GM12878 (cell line): ENCODE results near the gene TM7SF2. TPM values are rescaled to one million over a fixed set of nuclear protein-coding genes. Genes with fewer than 3 reads are reported as not detected.

Source experiments
- ATAC-seq: fragments of 200-7000 bp; cut with Tn5 transposase; 3 replicates; pipeline ENCODE4 v1.9.1; 2020; ENCODE audit warnings: mild to moderate bottlenecking, moderate library complexity
- BruUV-seq: library from RNA; stranded (reverse); fragments of 400-500 nt; replicated peaks from 2 replicates; lab custom pipeline; 2021; lab: Mats Ljungman, UMichigan
- CTCF ChIA-PET: fragments of 300-600 bp; sonication (Branson Sonifier 250); formaldehyde crosslinking; extraction: SDS; loops from one replicate; lab custom pipeline; 2021; ENCODE audit warnings: inconsistent platforms; lab: Yijun Ruan, JAX
- POLR2A ChIA-PET: fragments of 350-600 bp; formaldehyde crosslinking; extraction: SDS; loops from one replicate; lab custom pipeline; 2021; ENCODE audit warnings: inconsistent platforms; lab: Charles Lee
- RAD21 ChIA-PET: fragments of 300-600 bp; sonication (Branson Sonifier 250); formaldehyde crosslinking; loops from one replicate; lab custom pipeline; 2023; ENCODE audit warnings: antibody characterized with exemption; ENCODE audit not compliant: unreplicated experiment; lab: Charles Lee
- SMC1A ChIA-PET: fragments of 300-600 bp; sonication (Branson Sonifier 250); formaldehyde crosslinking; loops from one replicate; lab custom pipeline; 2023; ENCODE audit not compliant: unreplicated experiment, uncharacterized antibody; lab: Charles Lee
- DNase-seq: peaks from one replicate; pipeline ENCODE4 v3.0.0-alpha.2; 2011; ENCODE audit warnings: low read depth, low spot score
- FAIRE-seq: peaks from 3 replicates; lab custom pipeline; 2011; peaks lifted over from hg19 to GRCh38; lab: Jason Lieb, UNC
- H2AFZ ChIP-seq: 2 replicates; pipeline ENCODE4 v1.6.0; 2011; ENCODE audit warnings: low read depth, low read length, control low read depth; ENCODE audit not compliant: control insufficient read depth
- H3K27ac ChIP-seq: 2 replicates; pipeline ENCODE4 v1.5.1; 2011; ENCODE audit warnings: control low read depth; ENCODE audit not compliant: control insufficient read depth, insufficient read depth
- H3K27me3 ChIP-seq, 2 experiments: replicated peaks in 1 of 2; 2 replicates each; pipeline versions ENCODE4 v1.6.0 to v1.6.1; 2011; ENCODE audit warnings: low read length in 1 of 2; ENCODE audit not compliant: control insufficient read depth in 2 of 2, insufficient read depth in 2 of 2
- H3K36me3 ChIP-seq, 2 experiments: 2 replicates each; pipeline ENCODE4 v1.5.1; 2011; ENCODE audit warnings: low read length in 1 of 2; ENCODE audit not compliant: control insufficient read depth in 2 of 2, insufficient read depth in 2 of 2
- H3K4me1 ChIP-seq: 2 replicates; pipeline ENCODE4 v1.6.1; 2011; ENCODE audit warnings: mild to moderate bottlenecking, low read length, moderate library complexity, mixed read lengths; ENCODE audit not compliant: control insufficient read depth, insufficient read depth
- H3K4me2 ChIP-seq: 2 replicates; pipeline ENCODE4 v1.6.0; 2011; ENCODE audit warnings: control low read depth; ENCODE audit not compliant: control insufficient read depth, insufficient read depth
- H3K4me3 ChIP-seq: fragments of 200-600 bp; sonication (generic); 2 replicates; pipeline ENCODE4 v1.5.1; 2016
- H3K79me2 ChIP-seq: 2 replicates; pipeline ENCODE4 v1.6.0; 2011; ENCODE audit warnings: low read length; ENCODE audit not compliant: control insufficient read depth, insufficient read depth
- H3K9ac ChIP-seq: 2 replicates; pipeline ENCODE4 v1.8.0; 2011; ENCODE audit warnings: low read length, control low read depth, mixed read lengths; ENCODE audit not compliant: control insufficient read depth, insufficient read depth
- H3K9me3 ChIP-seq: replicated peaks from 3 replicates; pipeline ENCODE4 v1.5.1; 2011; ENCODE audit warnings: mild to moderate bottlenecking, low read length; ENCODE audit not compliant: control insufficient read depth, insufficient read depth
- H4K20me1 ChIP-seq: 2 replicates; pipeline ENCODE4 v1.6.0; 2011; ENCODE audit not compliant: control insufficient read depth, insufficient read depth
- CBX5 ChIP-seq: sonication (generic); IDR thresholded peaks from 2 replicates; pipeline ENCODE4 v1.6.1; 2016; ENCODE audit warnings: low read depth, moderate library complexity, mild to moderate bottlenecking, inconsistent platforms
- EED ChIP-seq: sonication (generic); IDR thresholded peaks from 2 replicates; pipeline ENCODE4 v1.6.1; 2016; ENCODE audit warnings: antibody characterized with exemption, low read depth
- HDAC6 ChIP-seq: fragments of 200-600 bp; sonication (generic); IDR thresholded peaks from one replicate; pipeline ENCODE4 v1.8.0; 2017; ENCODE audit warnings: antibody characterized with exemption; ENCODE audit not compliant: unreplicated experiment
- KDM1A ChIP-seq: fragments of 200-600 bp; sonication (generic); IDR thresholded peaks from 2 replicates; pipeline ENCODE4 v1.6.1; 2016; ENCODE audit warnings: borderline replicate concordance
- NR2C2 ChIP-seq: IDR thresholded peaks from 2 replicates; pipeline ENCODE4 v1.6.1; 2011; ENCODE audit warnings: borderline replicate concordance, low read depth; ENCODE audit not compliant: control insufficient read depth, insufficient read length
- POLR2A ChIP-seq: IDR thresholded peaks from 2 replicates; pipeline ENCODE4 v1.6.1; 2011; ENCODE audit warnings: low read depth, mild to moderate bottlenecking, low read length
- RELA ChIP-seq: fragments of 450-650 bp; IDR thresholded peaks from 2 replicates; pipeline ENCODE4 v1.8.0; 2014; ENCODE audit warnings: borderline replicate concordance; ENCODE audit not compliant: partially characterized antibody
- ZNF207 ChIP-seq: fragments of 450-650 bp; IDR thresholded peaks from 2 replicates; pipeline ENCODE4 v1.6.1; 2014; ENCODE audit warnings: antibody characterized with exemption, mild to moderate bottlenecking, borderline replicate concordance
- WGBS: methylation state at CpG from one replicate; pipeline ENCODE4 v1.1.6; 2016; ENCODE audit warnings: low lambda C conversion rate; ENCODE audit not compliant: insufficient replicate concordance, insufficient coverage; ENCODE audit errors: missing lambda C conversion rate; 5-methylcytosine and 5-hydroxymethylcytosine counted together
- in situ Hi-C: fragments of 300-500 bp; cut with MboI; formaldehyde crosslinking; loops from 9 replicates; pipeline ENCODE4 v1.14.3; 2018; ENCODE audit warnings: mixed read lengths
- intact Hi-C: fragments of 100-400 bp; cut with micrococcal nuclease; formaldehyde crosslinking; loops from one replicate; pipeline ENCODE4 v1.14.2; 2022; ENCODE audit not compliant: unreplicated experiment
- polyA plus RNA-seq, 11 experiments: library from polyadenylated mRNA; depleted of rRNA in 4 of 11; unstranded in 6 of 11; stranded (reverse) in 5 of 11; fragments of >200 nt; fragmentation: Nextera tagmentation in 4 of 11; fragmentation: Illumina TruSeq in 1 of 11; extraction: Ambion mirVana in 4 of 11; extraction: Trizol in 1 of 11; gene quantifications; 1 replicate in 1 of 11; 2 replicates in 10 of 11; pipeline versions ENCODE4 v1.2.1 to v1.2.3, GENCODE V29; 2011 to 2016; ENCODE audit warnings: inconsistent platforms in 2 of 11, missing spikeins in 2 of 11, low read depth in 1 of 11
- total RNA-seq, 4 experiments: library from RNA; depleted of rRNA in 3 of 4; stranded (reverse); fragments of >200 nt in 3 of 4; fragmentation: Illumina TruSeq in 1 of 4; extraction: Trizol in 1 of 4; gene quantifications; 2 replicates each; pipeline versions ENCODE4 v1.2.1 to v1.2.3, GENCODE V29; 2013 to 2021

The TM7SF2 gene
- total and polyA plus RNA-seq, 10 of the 15 experiments (the other 5 are each of a cell fraction or from before 2014, with no cell fraction given) = 0.52 to 57.7 (median 20.7) TPM

GRCh38 chr11:65127473-65128181 is 16.0 kb downstream of the TM7SF2 start:
- Histone ChIP-seq H3K9ac (no peak overlapping the region), H2AFZ (no peak overlapping the region), H3K36me3 (peaks cover 38 to 42% of the 10 kb centered on the region in 2 experiments), H3K9me3 (no peaks in the 10 kb centered on the region), H4K20me1 (0 out of 2 replicates have a peak, but pooled peaks cover 4% of the 10 kb centered on the region), H3K4me1 (peaks cover 21% of the 10 kb centered on the region), H3K79me2 (peaks cover 29% of the 10 kb centered on the region), H3K27ac (no peak overlapping the region), H3K4me3 (no peak overlapping the region), H3K27me3 (no peaks in the 10 kb centered on the region), H3K4me2 (no peak overlapping the region)
- TF ChIP-seq EED (no peak), CBX5 (no peak), NR2C2 (no peak), HDAC6 (no peak), KDM1A (no peak), RELA (no peak), POLR2A (peak; percentile 17; the same call in 1 of the 2 replicates), ZNF207 (no peak)
- RAD21 ChIA-PET = no interaction called here
- no peak for ATAC-seq
- intact Hi-C loops = no loop called here
- in situ Hi-C loops = no loop called here
- POLR2A ChIA-PET = interaction anchor here (0.5 kb wide), 1 partner anchor 10 kb away, joined by 3 read pairs; no protein-coding TSS in a partner anchor
- no peak for FAIRE-seq
- 89% methylated on average over 12 of the region's 12 CpGs for WGBS
- SMC1A ChIA-PET = no interaction called here
- DNase-seq = no peak
- CTCF ChIA-PET = interaction anchor here (0.8 to 2.7 kb wide), 2 partner anchors 10 to 187 kb away, joined by 3 to 7 read pairs; partner anchors contain the start of genes CDC42EP2 and ZNHIT2
- no TSS peak for BruUV-seq
